H1 (cell line): ENCODE results near the gene FANCD2. TPM values are rescaled to one million over a fixed set of nuclear protein-coding genes. Genes with fewer than 3 reads are reported as not detected.

Experiments
- CTCF ChIA-PET: fragments of 300-600 bp; sonication (Branson Sonifier 250); formaldehyde crosslinking; loops from one replicate; lab custom pipeline; 2021; ENCODE audit not compliant: partially characterized antibody; lab: Charles Lee
- POLR2A ChIA-PET: fragments of 300-600 bp; sonication (Branson Sonifier 250); formaldehyde crosslinking; loops from one replicate; lab custom pipeline; 2021; ENCODE audit warnings: inconsistent platforms; ENCODE audit not compliant: partially characterized antibody; lab: Charles Lee
- DNase-seq, 2 experiments: peaks; one replicate each; pipeline versions ENCODE4 v3.0.0 to v3.0.0-alpha.2; 2010 to 2022; ENCODE audit warnings: low spot score in 2 of 2, low read depth in 1 of 2, mixed read lengths in 1 of 2
- FAIRE-seq: peaks from 2 replicates; lab custom pipeline; 2011; peaks lifted over from hg19 to GRCh38; lab: Jason Lieb, UNC
- H2AFZ ChIP-seq: 2 replicates; pipeline ENCODE4 v1.8.1; 2012; ENCODE audit warnings: low read length, inconsistent platforms
- H2AK5ac ChIP-seq: 2 replicates; pipeline ENCODE4 v1.6.1; 2013; ENCODE audit warnings: low read depth, low read length
- H2BK120ac ChIP-seq: replicated peaks from 2 replicates; pipeline ENCODE3; 2013; ENCODE audit warnings: low read depth, low read length, inconsistent platforms
- H2BK12ac ChIP-seq: 2 replicates; pipeline ENCODE4 v1.6.1; 2013; ENCODE audit warnings: low read depth, low read length
- H2BK15ac ChIP-seq: 2 replicates; pipeline ENCODE4 v1.6.1; 2013; ENCODE audit warnings: low read length
- H2BK20ac ChIP-seq: 2 replicates; pipeline ENCODE4 v1.6.1; 2013; ENCODE audit warnings: low read length
- H2BK5ac ChIP-seq: 2 replicates; pipeline ENCODE4 v1.6.1; 2013; ENCODE audit warnings: low read depth, low read length
- H3K14ac ChIP-seq: 2 replicates; pipeline ENCODE4 v1.6.1; 2013; ENCODE audit warnings: inconsistent platforms; ENCODE audit not compliant: insufficient read length
- H3K18ac ChIP-seq: 2 replicates; pipeline ENCODE4 v1.6.1; 2013; ENCODE audit warnings: low read length; ENCODE audit errors: extremely low read depth
- H3K23ac ChIP-seq: 2 replicates; pipeline ENCODE4 v1.6.1; 2013; ENCODE audit warnings: inconsistent platforms; ENCODE audit not compliant: insufficient read length
- H3K23me2 ChIP-seq: 2 replicates; pipeline ENCODE4 v1.6.1; 2013; ENCODE audit warnings: low read depth, low read length
- H3K27ac ChIP-seq: 2 replicates; pipeline ENCODE4 v1.6.1; 2011; ENCODE audit warnings: low read depth, low read length, inconsistent platforms
- H3K27me3 ChIP-seq, 4 experiments: replicated peaks in 1 of 4; 1 replicate in 1 of 4; 2 replicates in 3 of 4; pipeline versions ENCODE4 v1.6.1 to v1.8.1; 2011 to 2013; ENCODE audit warnings: low read length in 3 of 4, mild to moderate bottlenecking in 3 of 4, inconsistent platforms in 2 of 4, mixed read lengths in 2 of 4, moderate library complexity in 1 of 4; ENCODE audit not compliant: control insufficient read depth in 3 of 4, insufficient read depth in 3 of 4; ENCODE audit errors: extremely low read depth in 1 of 4
- H3K36me3 ChIP-seq, 4 experiments: 2 replicates each; pipeline versions ENCODE4 v1.6.1 to v1.8.1; 2011 to 2013; ENCODE audit warnings: mild to moderate bottlenecking in 4 of 4, low read length in 3 of 4, moderate library complexity in 2 of 4, control low read depth in 1 of 4, inconsistent platforms in 1 of 4; ENCODE audit not compliant: insufficient read depth in 4 of 4, control insufficient read depth in 2 of 4
- H3K4ac ChIP-seq: replicated peaks from 2 replicates; pipeline ENCODE3; 2013; ENCODE audit warnings: low read length, low read depth, mixed read lengths, inconsistent platforms; ENCODE audit not compliant: insufficient read length
- H3K4me1 ChIP-seq, 4 experiments: replicated peaks in 1 of 4; 1 replicate in 1 of 4; 2 replicates in 3 of 4; pipeline versions ENCODE4 v1.6.1 to v1.8.1; 2011 to 2013; ENCODE audit warnings: low read length in 3 of 4, inconsistent platforms in 2 of 4, mixed read lengths in 1 of 4; ENCODE audit not compliant: insufficient read depth in 4 of 4, control insufficient read depth in 3 of 4
- H3K4me2 ChIP-seq, 2 experiments: 2 replicates each; pipeline versions ENCODE4 v1.6.1 to v1.8.1; 2011 to 2013; ENCODE audit warnings: low read depth in 2 of 2, low read length in 2 of 2, control low read depth in 1 of 2, inconsistent platforms in 1 of 2, mild to moderate bottlenecking in 1 of 2; ENCODE audit not compliant: insufficient read depth in 1 of 2
- H3K4me3 ChIP-seq, 4 experiments: fragments of 200-600, 300-600 bp in 1 of 4; sonication (generic), shearing (Covaris generic), sonication (Bioruptor Twin) in 1 of 4; 2 replicates each; pipeline versions ENCODE4 v1.5.1 to v1.8.1; 2011 to 2016; ENCODE audit warnings: low read length in 4 of 4, low read depth in 3 of 4, control low read depth in 2 of 4, inconsistent platforms in 2 of 4, mild to moderate bottlenecking in 2 of 4, mixed read lengths in 1 of 4, moderate library complexity in 1 of 4; ENCODE audit not compliant: insufficient read depth in 2 of 4; ENCODE audit errors: extremely low read depth in 1 of 4
- H3K56ac ChIP-seq: replicated peaks from 2 replicates; pipeline ENCODE3; 2013; ENCODE audit warnings: low read depth, mild to moderate bottlenecking, mixed read lengths, low read length, inconsistent platforms; ENCODE audit not compliant: insufficient read length
- H3K79me1 ChIP-seq: 2 replicates; pipeline ENCODE4 v1.6.1; 2013; ENCODE audit warnings: low read depth, low read length, control low read depth
- H3K79me2 ChIP-seq, 2 experiments: 2 replicates each; pipeline versions ENCODE4 v1.6.1 to v1.8.1; 2012 to 2013; ENCODE audit warnings: low read length in 2 of 2, mild to moderate bottlenecking in 2 of 2, inconsistent platforms in 1 of 2; ENCODE audit not compliant: insufficient read depth in 2 of 2, control insufficient read depth in 1 of 2
- H3K9ac ChIP-seq, 4 experiments: replicated peaks in 1 of 4; 1 replicate in 1 of 4; 2 replicates in 3 of 4; pipeline versions ENCODE4 v1.6.1 to v1.8.1; 2011 to 2013; ENCODE audit warnings: low read depth in 3 of 4, low read length in 3 of 4, control low read depth in 2 of 4, mild to moderate bottlenecking in 2 of 4, moderate library complexity in 2 of 4, inconsistent platforms in 1 of 4; ENCODE audit errors: extremely low read depth in 1 of 4
- H3K9me3 ChIP-seq, 2 experiments: 2 replicates each; pipeline versions ENCODE4 v1.6.1 to v1.8.1; 2012 to 2013; ENCODE audit warnings: mild to moderate bottlenecking in 2 of 2, moderate library complexity in 2 of 2, control low read depth in 1 of 2, inconsistent platforms in 1 of 2, low read depth in 1 of 2, low read length in 1 of 2, mixed read lengths in 1 of 2; ENCODE audit not compliant: insufficient read depth in 2 of 2
- H4K20me1 ChIP-seq, 2 experiments: replicated peaks in 1 of 2; 2 replicates each; pipeline versions ENCODE3 to v1.8.1; 2011 to 2013; ENCODE audit warnings: inconsistent platforms in 2 of 2, low read length in 2 of 2, mild to moderate bottlenecking in 1 of 2; ENCODE audit not compliant: insufficient read depth in 2 of 2, control insufficient read depth in 1 of 2
- H4K5ac ChIP-seq: 2 replicates; pipeline ENCODE4 v1.6.1; 2013; ENCODE audit warnings: low read length, low read depth, mixed read lengths, inconsistent platforms; ENCODE audit not compliant: insufficient read length
- H4K8ac ChIP-seq: 2 replicates; pipeline ENCODE4 v1.8.0; 2013; ENCODE audit warnings: mild to moderate bottlenecking, moderate library complexity, low read length, inconsistent platforms; ENCODE audit not compliant: insufficient read depth; ENCODE audit errors: extremely low read depth
- H4K91ac ChIP-seq: replicated peaks from 2 replicates; pipeline ENCODE3; 2013; ENCODE audit warnings: low read length, mixed read lengths, inconsistent platforms; ENCODE audit not compliant: insufficient read length
- CEBPB ChIP-seq: IDR thresholded peaks from 2 replicates; pipeline ENCODE4 v1.6.1; 2012; ENCODE audit warnings: low read depth, low read length
- MAX ChIP-seq: IDR thresholded peaks from 2 replicates; pipeline ENCODE4 v1.6.1; 2012; ENCODE audit warnings: inconsistent platforms
- WGBS, 2 experiments: shearing (Covaris generic) in 1 of 2; methylation state at CpG; one replicate each; pipeline versions ENCODE4 v1.1.6 to v1.1.7; 2013 to 2015; ENCODE audit warnings: low lambda C conversion rate in 2 of 2, mixed read lengths in 2 of 2, inconsistent platforms in 1 of 2, low coverage in 1 of 2, missing lambda C conversion rate in 1 of 2; ENCODE audit not compliant: insufficient replicate concordance in 2 of 2, insufficient coverage in 1 of 2, insufficient read length in 1 of 2; ENCODE audit errors: extremely low coverage in 1 of 2, missing lambda C conversion rate in 1 of 2; 5-methylcytosine and 5-hydroxymethylcytosine counted together
- polyA plus RNA-seq, 7 experiments: library from polyadenylated mRNA; depleted of rRNA in 3 of 7; stranded (reverse) in 5 of 7; unstranded in 2 of 7; fragments of >200 nt in 5 of 7; fragments of 200-250 nt in 2 of 7; gene quantifications; 1 replicate in 5 of 7; 2 replicates in 1 of 7; 4 replicates in 1 of 7; pipeline versions ENCODE4 v1.2.1 to v1.2.3, GENCODE V29; 2011 to 2013; ENCODE audit warnings: missing spikeins in 2 of 7, mixed read lengths in 2 of 7
- total RNA-seq: library from RNA; stranded (reverse); fragmentation: NEBNext Ultra II Directional; extraction: Animal tissue kit (Norgen Biotek cat#: 25700); gene quantifications from 2 replicates; pipeline ENCODE4 v1.2.1, GENCODE V29; 2021

FANCD2 gene
- total and polyA plus RNA-seq, 2 of the 8 experiments (the other 6 are each of a cell fraction or from before 2014, with no cell fraction given): 33.1 to 77.8 TPM

- Histone ChIP-seq H3K27ac (no peak overlapping the region), H3K18ac (peak overlapping the region; percentile 24; the same call in 1 of the 2 replicates), H3K4ac (no peak overlapping the region), H3K36me3 (peaks cover 0 to 8% (median 1%) of the 10 kb centered on the region in 4 experiments; a peak in 4 of 8 replicates), H4K20me1 (peaks cover 3 to 5% of the 10 kb centered on the region in 2 experiments)
- DNase-seq (no peak), FAIRE-seq (no peak)
- POLR2A ChIA-PET: interaction anchor here (0.7 to 1.5 kb wide), 7 partner anchors 17 to 179 kb away, joined by 3 to 6 read pairs (median 3); partner anchors contain the start of gene SEC13
- TF ChIP-seq MAX (no peak), CEBPB (peak; percentile 27; the same call in 1 of the 2 replicates)
- TF ChIP-seq, all 59 proteins: peak for 1
- CTCF ChIA-PET: interaction anchor here (0.6 to 1.4 kb wide), 3 partner anchors 50 to 121 kb away, joined by 3 read pairs; no protein-coding TSS in a partner anchor
- H3K4me3 ChIP-seq: peak overlapping the region; percentile 67 to 96 (median 73)
- H4K91ac ChIP-seq: no peak overlapping the region
- no peaks in the 10 kb centered on the region; the same call in 1 of the 2 replicates for H3K79me1 ChIP-seq
- H3K23ac ChIP-seq: no peak overlapping the region
- no peak overlapping the region for H3K14ac ChIP-seq
- no peak overlapping the region for H2BK12ac ChIP-seq
- H3K4me2 ChIP-seq: peak overlapping the region; percentile 60 to 75
- no peak overlapping the region for H3K56ac ChIP-seq
- H3K4me1 ChIP-seq: peaks cover 0 to 5% (median 2%) of the 10 kb centered on the region in 4 experiments; a peak in 2 of 7 replicates
- no peaks in the 10 kb centered on the region for H3K9me3 ChIP-seq
- H2BK15ac ChIP-seq: no peak overlapping the region
- no peak overlapping the region for H2BK120ac ChIP-seq
- H3K23me2 ChIP-seq: peaks cover 7% of the 10 kb centered on the region; the same call in 1 of the 2 replicates
- H4K5ac ChIP-seq: no peak overlapping the region
- H2AFZ ChIP-seq: no peak overlapping the region
- no peak overlapping the region; a peak in 1 of 7 replicates for H3K9ac ChIP-seq
- no peak overlapping the region for H2BK20ac ChIP-seq
- 0 out of 2 replicates have a peak overlapping the region, but pooled peaks have one; percentile 1 for H2AK5ac ChIP-seq
- H3K79me2 ChIP-seq: peaks cover 0 to 43% of the 10 kb centered on the region in 2 experiments; a peak in 3 of 4 replicates
- 86% methylated on average over 29 of the region's 29 CpGs; no CpG with 5 or more reads in 1 of the 2 experiments for WGBS, 2 experiments
- no peaks in the 10 kb centered on the region for H3K27me3 ChIP-seq
- H4K8ac ChIP-seq: peak overlapping the region; percentile 78; the same call in 1 of the 2 replicates
- no peak overlapping the region for H2BK5ac ChIP-seq
Observed at GRCh38 chr3:10142707-10143560, 116.7 kb downstream of the FANCD2 start.
